Left lung (tissue), 10 donors: ENCODE measurements around the gene ARL16. TPM values are rescaled to one million over a fixed set of nuclear protein-coding genes. Genes with fewer than 3 reads are reported as not detected.

Experiments used
- ATAC-seq: fragments of 200-7000 bp; cut with Tn5 transposase; one replicate; pipeline ENCODE4 v1.9.1; 2020; ENCODE audit warnings: moderate library complexity
- DNase-seq, 4 donors: peaks; one replicate each; pipeline ENCODE4 v3.0.0-alpha.2; 2013 to 2020
- H3K27ac ChIP-seq, 2 donors: fragments of 200-600 bp; sonication (generic) in 1 of 2; one replicate each; pipeline versions ENCODE4 v1.5.0 to v1.8.0; 2020 to 2021
- H3K27me3 ChIP-seq, 2 donors: fragments of 200-600 bp; sonication (generic) in 1 of 2; one replicate each; pipeline versions ENCODE4 v1.5.0 to v1.8.0; 2020 to 2021
- H3K36me3 ChIP-seq, 2 donors: fragments of 200-600 bp; sonication (generic) in 1 of 2; one replicate each; pipeline versions ENCODE4 v1.5.0 to v1.8.0; 2020 to 2021
- H3K4me1 ChIP-seq, 2 donors: fragments of 200-600 bp; one replicate each; pipeline ENCODE4 v1.8.0; 2021
- H3K4me3 ChIP-seq, 2 donors: fragments of 200-600 bp; sonication (generic) in 1 of 2; one replicate each; pipeline versions ENCODE4 v1.5.0 to v1.8.0; 2020 to 2021; ENCODE audit warnings: mild to moderate bottlenecking in 1 of 2
- H3K9me3 ChIP-seq, 2 donors: fragments of 200-600 bp; sonication (generic) in 1 of 2; one replicate each; pipeline versions ENCODE4 v1.5.0 to v1.8.0; 2020 to 2021
- CTCF ChIP-seq, 2 donors: fragments of 200-600 bp; sonication (generic) in 1 of 2; IDR thresholded peaks; one replicate each; pipeline versions ENCODE4 v1.5.0 to v1.8.0; 2021; ENCODE audit warnings: antibody characterized with exemption in 2 of 2
- intact Hi-C, 2 donors: fragments of 100-400 bp; cut with DNase I; formaldehyde crosslinking; loops; one replicate each; pipeline versions ENCODE4 v1.11.2 to v1.14.2; 2022
- polyA plus RNA-seq, 6 donors: library from polyadenylated mRNA; unstranded; fragments of 120-200 nt; gene quantifications; one replicate each; pipeline ENCODE4 v1.2.1, GENCODE V29; 2013; ENCODE audit not compliant: insufficient read length in 6 of 6
- total RNA-seq, 2 donors: library from RNA; stranded (reverse); fragmentation: NEBNext Ultra II Directional; extraction: Animal tissue kit (Norgen Biotek cat#: 25700); gene quantifications; one replicate each; pipeline ENCODE4 v1.2.1, GENCODE V29; 2021
- donor health status: DM: no; HTN: yes; CAD: no.
- donor health status: DM: no; HTN: no; CAD: no.

Gene ARL16
- total and polyA plus RNA-seq, 8 donors: 22.5 to 48.1 (median 41.9) TPM

GRCh38 chr17:81690549-81690948 lies 7.0 kb upstream of the ARL16 start:
- Histone ChIP-seq H3K27me3 (no peaks in the 10 kb centered on the region), H3K4me1 (peaks cover 0 to 7% of the 10 kb centered on the region in 2 donors), H3K4me3 (no peak overlapping the region), H3K9me3 (no peaks in the 10 kb centered on the region), H3K27ac (no peak overlapping the region), H3K36me3 (peaks cover 0 to 100% of the 10 kb centered on the region in 2 donors)
- DNase-seq (no peak), ATAC-seq (no peak)
- no peak for TF ChIP-seq CTCF (IDR thresholded peaks at IDR 0.05)
- intact Hi-C loops: no loop called here

GRCh38 chr17:81690066-81690465 lies 6.5 kb upstream of the ARL16 start:
- TF ChIP-seq CTCF (IDR thresholded peaks at IDR 0.05): no peak

GRCh38 chr17:81688616-81689015 lies 5.0 kb upstream of the ARL16 start:
- H3K4me3 ChIP-seq: no peak overlapping the region
- no peak overlapping the region for H3K27ac ChIP-seq
- DNase-seq: no peak
- no peaks in the 10 kb centered on the region for H3K27me3 ChIP-seq
- no peak for ATAC-seq
- TF ChIP-seq CTCF (IDR thresholded peaks at IDR 0.05): no peak
- peaks cover 0 to 83% of the 10 kb centered on the region in 2 donors for H3K36me3 ChIP-seq
- no peaks in the 10 kb centered on the region for H3K9me3 ChIP-seq
- peaks cover 11 to 20% of the 10 kb centered on the region in 2 donors for H3K4me1 ChIP-seq
- intact Hi-C loops: no loop called here

More at GRCh38 chr17:81690066-81690465, 6.5 kb upstream of the ARL16 start:
- intact Hi-C loops: no loop called here
- Histone ChIP-seq H3K27me3 (no peaks in the 10 kb centered on the region), H3K36me3 (peaks cover 0 to 98% of the 10 kb centered on the region in 2 donors), H3K27ac (no peak overlapping the region), H3K9me3 (no peaks in the 10 kb centered on the region), H3K4me1 (peaks cover 4 to 11% of the 10 kb centered on the region in 2 donors), H3K4me3 (no peak overlapping the region)
- ATAC-seq (no peak), DNase-seq (no peak)

GRCh38 chr17:81687770-81688541 lies 4.4 kb upstream of the ARL16 start:
- DNase-seq: no peak

More at GRCh38 chr17:81687770-81688541, 4.4 kb upstream of the ARL16 start:
- Histone ChIP-seq H3K9me3 (no peaks in the 10 kb centered on the region), H3K36me3 (peaks cover 0 to 77% of the 10 kb centered on the region in 2 donors), H3K4me3 (no peak overlapping the region), H3K27ac (no peak overlapping the region), H3K4me1 (peaks cover 11 to 22% of the 10 kb centered on the region in 2 donors), H3K27me3 (no peaks in the 10 kb centered on the region)
- ATAC-seq: no peak
- TF ChIP-seq CTCF (IDR thresholded peaks at IDR 0.05): no peak
- intact Hi-C loops: no loop called here
